ENCODE results near the gene GPLD1. TPM values are rescaled to one million over a fixed set of nuclear protein-coding genes. Genes with fewer than 3 reads are reported as not detected.

GPLD1 gene, protein sequence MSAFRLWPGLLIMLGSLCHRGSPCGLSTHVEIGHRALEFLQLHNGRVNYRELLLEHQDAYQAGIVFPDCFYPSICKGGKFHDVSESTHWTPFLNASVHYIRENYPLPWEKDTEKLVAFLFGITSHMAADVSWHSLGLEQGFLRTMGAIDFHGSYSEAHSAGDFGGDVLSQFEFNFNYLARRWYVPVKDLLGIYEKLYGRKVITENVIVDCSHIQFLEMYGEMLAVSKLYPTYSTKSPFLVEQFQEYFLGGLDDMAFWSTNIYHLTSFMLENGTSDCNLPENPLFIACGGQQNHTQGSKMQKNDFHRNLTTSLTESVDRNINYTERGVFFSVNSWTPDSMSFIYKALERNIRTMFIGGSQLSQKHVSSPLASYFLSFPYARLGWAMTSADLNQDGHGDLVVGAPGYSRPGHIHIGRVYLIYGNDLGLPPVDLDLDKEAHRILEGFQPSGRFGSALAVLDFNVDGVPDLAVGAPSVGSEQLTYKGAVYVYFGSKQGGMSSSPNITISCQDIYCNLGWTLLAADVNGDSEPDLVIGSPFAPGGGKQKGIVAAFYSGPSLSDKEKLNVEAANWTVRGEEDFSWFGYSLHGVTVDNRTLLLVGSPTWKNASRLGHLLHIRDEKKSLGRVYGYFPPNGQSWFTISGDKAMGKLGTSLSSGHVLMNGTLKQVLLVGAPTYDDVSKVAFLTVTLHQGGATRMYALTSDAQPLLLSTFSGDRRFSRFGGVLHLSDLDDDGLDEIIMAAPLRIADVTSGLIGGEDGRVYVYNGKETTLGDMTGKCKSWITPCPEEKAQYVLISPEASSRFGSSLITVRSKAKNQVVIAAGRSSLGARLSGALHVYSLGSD
- 0.18 and 0.19 TPM in 2 replicates for total RNA-seq

DNA sequence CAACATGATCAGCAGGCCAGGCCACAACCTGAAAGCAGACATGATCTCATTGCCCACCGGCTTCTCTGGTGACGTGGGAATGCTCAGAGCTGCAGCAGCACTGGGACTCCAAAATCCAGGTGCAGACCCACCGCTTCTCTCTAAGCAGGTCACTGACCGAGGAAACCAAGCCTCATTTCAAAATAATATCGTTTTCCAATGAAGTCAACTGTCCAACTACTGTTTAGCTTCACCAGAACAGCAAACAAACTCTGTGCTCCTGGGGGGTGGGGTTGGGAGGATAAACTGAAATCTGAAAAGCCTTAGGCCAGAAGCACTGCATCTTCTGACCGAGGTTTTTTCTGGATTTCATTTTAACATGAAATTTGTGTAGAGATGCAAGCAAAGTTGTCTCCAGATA lies at the start of gene GPLD1:
Gene GPLD1, minus strand, starts transcription at position 109 of the 400 bp plus-strand sequence. Its CDS starts 67 bp downstream, at position 42.

DNA sequence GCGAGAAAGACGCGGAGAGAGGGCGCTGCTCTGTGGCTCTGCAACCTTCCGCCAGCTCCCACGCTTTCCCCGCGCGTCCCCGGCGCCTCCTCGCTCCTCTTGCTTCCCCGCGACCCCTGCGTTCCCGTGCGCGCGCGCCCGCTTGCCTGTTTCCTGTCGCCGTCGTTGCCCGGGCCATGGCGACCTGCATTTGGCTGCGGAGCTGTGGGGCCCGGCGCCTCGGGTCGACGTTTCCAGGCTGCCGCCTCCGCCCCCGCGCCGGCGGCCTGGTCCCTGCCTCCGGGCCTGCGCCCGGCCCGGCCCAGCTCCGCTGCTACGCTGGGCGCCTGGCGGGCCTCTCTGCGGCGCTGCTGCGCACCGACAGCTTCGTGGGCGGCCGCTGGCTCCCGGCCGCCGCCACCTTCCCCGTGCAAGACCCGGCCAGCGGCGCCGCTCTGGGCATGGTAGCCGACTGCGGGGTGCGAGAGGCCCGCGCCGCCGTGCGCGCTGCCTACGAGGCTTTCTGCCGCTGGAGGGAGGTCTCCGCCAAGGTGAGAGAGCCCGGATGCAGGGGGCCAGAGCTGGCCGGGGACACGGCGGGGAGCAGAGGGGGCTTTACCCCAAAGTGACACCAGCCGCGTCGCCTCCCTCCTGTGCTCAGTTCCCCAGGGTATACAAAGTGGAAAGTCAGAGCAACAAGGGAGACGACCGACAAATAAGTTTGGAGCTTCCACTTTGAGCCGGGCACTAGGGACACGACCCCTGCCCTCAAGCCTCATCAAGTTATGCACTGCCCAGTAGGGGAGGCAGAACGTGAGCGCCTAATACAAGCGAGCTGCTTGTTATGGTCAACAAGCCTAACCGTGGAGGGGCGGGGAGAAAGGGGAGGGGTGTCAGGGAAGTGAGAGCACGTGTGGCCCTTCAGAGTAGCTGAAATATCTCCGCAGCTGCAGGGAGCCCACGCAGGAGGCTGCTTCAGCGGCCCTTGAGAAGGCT lies 5.7 kb upstream of the GPLD1 start, which contains the start of gene ALDH5A1:
Gene ALDH5A1, plus strand, starts transcription at position 149 of the 975 bp plus-strand sequence. Its CDS starts 28 bp downstream, at position 177.

DNA sequence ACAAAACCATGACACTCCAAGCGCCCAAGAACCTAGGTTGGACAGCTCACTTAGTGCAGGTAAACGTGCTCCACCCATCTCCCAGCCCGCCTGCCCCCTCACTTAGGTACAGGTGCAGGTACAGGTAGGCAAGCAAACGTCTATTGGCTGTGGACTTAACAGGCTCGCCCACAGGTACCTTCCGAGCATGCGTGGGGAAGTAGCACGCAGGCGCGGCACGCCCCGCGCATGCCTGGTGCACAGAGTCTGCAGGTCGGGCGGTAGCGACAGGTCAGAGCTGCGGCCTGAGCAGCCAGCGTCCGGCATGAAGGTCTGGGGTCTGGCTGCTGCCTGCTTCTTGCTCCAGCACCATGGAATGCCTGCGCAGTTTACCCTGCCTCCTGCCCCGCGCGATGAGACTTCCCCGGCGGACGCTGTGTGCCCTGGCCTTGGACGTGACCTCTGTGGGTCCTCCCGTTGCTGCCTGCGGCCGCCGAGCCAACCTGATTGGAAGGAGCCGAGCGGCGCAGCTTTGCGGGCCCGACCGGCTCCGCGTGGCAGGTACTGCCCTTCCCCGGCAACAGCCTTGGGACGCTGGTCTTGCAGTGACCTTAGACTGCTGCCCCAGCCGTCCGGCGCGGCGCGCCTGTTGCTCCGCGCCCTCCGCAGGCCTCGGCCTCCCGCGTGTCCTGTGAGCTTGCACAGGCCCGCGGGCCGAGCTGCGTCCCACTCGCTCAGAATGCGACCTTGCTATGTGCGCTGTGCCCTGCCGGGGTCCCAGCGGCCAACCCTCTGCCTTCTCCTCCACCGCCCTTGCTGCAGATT lies 86.5 kb downstream of the GPLD1 start, which contains the start of gene MRS2:
Gene MRS2, plus strand, starts transcription at position 240 of the 804 bp plus-strand sequence. Its CDS starts 111 bp downstream, at position 351.

Other genes starting within 250 kb of the GPLD1 start
- gene DCDC2, start 131.5 kb downstream of the GPLD1 start, total RNA-seq = not detected in 2 replicates
- gene MRS2, start 86.6 kb downstream of the GPLD1 start, total RNA-seq = 13.5 and 15.5 TPM in 2 replicates
- 0.27 and 0.56 TPM in 2 replicates for gene ALDH5A1, start 5.4 kb upstream of the GPLD1 start, total RNA-seq
- under 0.01 TPM in 1 of 2 replicates, not detected in the other for gene KIAA0319, start 156.6 kb upstream of the GPLD1 start, total RNA-seq
- gene TDP2, start 177.3 kb upstream of the GPLD1 start, total RNA-seq = 24.7 and 26.4 TPM in 2 replicates
- gene ACOT13, start 177.5 kb upstream of the GPLD1 start, total RNA-seq = 6.6 and 6.8 TPM in 2 replicates
- gene C6orf62, start 229.6 kb upstream of the GPLD1 start, total RNA-seq = 65.4 and 86.5 TPM in 2 replicates